Muscle of back (tissue), 13 donors: Measurements from ENCODE around the gene NSMCE4A. TPM values are rescaled to one million over a fixed set of nuclear protein-coding genes. Genes with fewer than 3 reads are reported as not detected.
"Not testable (repeated sequence)": the region's sequence is repeated elsewhere in the genome, so short reads cannot be mapped to it uniquely, and the experiment has no call there.

Source experiments
- DNase-seq, 3 donors: peaks; one replicate each; pipeline versions ENCODE4 v3.0.0 to v3.0.0-alpha.2; 2013
- long read RNA-seq, 9 donors: transcript quantifications; one replicate each; lab custom pipeline, GENCODE V29; 2026
- polyA plus RNA-seq, 10 donors: library from polyadenylated mRNA; unstranded; fragments of 120-200 nt; gene quantifications; one replicate each; pipeline ENCODE4 v1.2.1, GENCODE V29; 2013; ENCODE audit not compliant: insufficient read length in 10 of 10

Gene NSMCE4A, protein sequence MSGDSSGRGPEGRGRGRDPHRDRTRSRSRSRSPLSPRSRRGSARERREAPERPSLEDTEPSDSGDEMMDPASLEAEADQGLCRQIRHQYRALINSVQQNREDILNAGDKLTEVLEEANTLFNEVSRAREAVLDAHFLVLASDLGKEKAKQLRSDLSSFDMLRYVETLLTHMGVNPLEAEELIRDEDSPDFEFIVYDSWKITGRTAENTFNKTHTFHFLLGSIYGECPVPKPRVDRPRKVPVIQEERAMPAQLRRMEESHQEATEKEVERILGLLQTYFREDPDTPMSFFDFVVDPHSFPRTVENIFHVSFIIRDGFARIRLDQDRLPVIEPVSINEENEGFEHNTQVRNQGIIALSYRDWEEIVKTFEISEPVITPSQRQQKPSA
- polyA plus RNA-seq: 10 to 100 TPM; 34.1 to 59.6 (median 43.2) TPM
- long read RNA-seq, donor 1, transcript NSMCE4A-202 (11 exons, 1,394 nt): major isoform, 9 of 12 reads
- long read RNA-seq, donor 1, partial matches to known transcripts: 0 of 12 reads
- long read RNA-seq, donor 1, other reads (novel, unspliced or antisense): 0 of 12 reads
- long read RNA-seq, donor 2, transcript NSMCE4A-202 (11 exons, 1,394 nt): major isoform, 9 of 11 reads
- long read RNA-seq, donor 2, partial matches to known transcripts: 0 of 11 reads
- long read RNA-seq, donor 2, other reads (novel, unspliced or antisense): 0 of 11 reads
- long read RNA-seq, donor 3: 0 reads
- long read RNA-seq, donor 4, partial matches to known transcripts: 0 of 5 reads
- long read RNA-seq, donor 4, other reads (novel, unspliced or antisense): 0 of 5 reads
- long read RNA-seq, donor 5, transcript NSMCE4A-202 (11 exons, 1,394 nt): major isoform, 18 of 18 reads
- long read RNA-seq, donor 5, partial matches to known transcripts: 0 of 18 reads
- long read RNA-seq, donor 5, other reads (novel, unspliced or antisense): 0 of 18 reads
- long read RNA-seq, donor 6, transcript NSMCE4A-202 (11 exons, 1,394 nt): major isoform, 9 of 13 reads
- long read RNA-seq, donor 6, partial matches to known transcripts: 0 of 13 reads
- long read RNA-seq, donor 6, other reads (novel, unspliced or antisense): 0 of 13 reads
- long read RNA-seq, donor 7, transcript NSMCE4A-202 (11 exons, 1,394 nt): major isoform, 9 of 9 reads
- long read RNA-seq, donor 7, partial matches to known transcripts: 0 of 9 reads
- long read RNA-seq, donor 7, other reads (novel, unspliced or antisense): 0 of 9 reads
- long read RNA-seq, donor 8, partial matches to known transcripts: 0 of 4 reads
- long read RNA-seq, donor 8, other reads (novel, unspliced or antisense): 0 of 4 reads
- long read RNA-seq, donor 9, partial matches to known transcripts: 0 of 1 reads
- long read RNA-seq, donor 9, other reads (novel, unspliced or antisense): 0 of 1 reads

GRCh38 chr10:121974535-121975294 lies at the start of gene NSMCE4A:
Gene NSMCE4A, minus strand, starts transcription at chr10:121975217. Its CDS starts 52 bp downstream, at chr10:121975165.
- peak; percentile 68 to 94 (median 86) for DNase-seq

GRCh38 chr10:122023257-122023656 lies 48.2 kb upstream of the NSMCE4A start:
- DNase-seq: not testable (repeated sequence)

GRCh38 chr10:122022276-122022675 lies 47.3 kb upstream of the NSMCE4A start:
- DNase-seq: no peak

- DNase-seq: no peak
These were observed 46.8 kb upstream of the NSMCE4A start for GRCh38 chr10:122021828-122022227.

- peak; percentile 28 to 72 (median 42) for DNase-seq
These were observed 46.4 kb upstream of the NSMCE4A start for GRCh38 chr10:122021379-122021778.

GRCh38 chr10:122020226-122020625 lies 45.2 kb upstream of the NSMCE4A start:
- DNase-seq: no peak

- DNase-seq: no peak
These were observed 44.5 kb upstream of the NSMCE4A start for GRCh38 chr10:122019414-122019975.

GRCh38 chr10:122018951-122019413 lies 44.0 kb upstream of the NSMCE4A start:
- peak in 1 of 3 donors; percentile 25 for DNase-seq

DNA sequence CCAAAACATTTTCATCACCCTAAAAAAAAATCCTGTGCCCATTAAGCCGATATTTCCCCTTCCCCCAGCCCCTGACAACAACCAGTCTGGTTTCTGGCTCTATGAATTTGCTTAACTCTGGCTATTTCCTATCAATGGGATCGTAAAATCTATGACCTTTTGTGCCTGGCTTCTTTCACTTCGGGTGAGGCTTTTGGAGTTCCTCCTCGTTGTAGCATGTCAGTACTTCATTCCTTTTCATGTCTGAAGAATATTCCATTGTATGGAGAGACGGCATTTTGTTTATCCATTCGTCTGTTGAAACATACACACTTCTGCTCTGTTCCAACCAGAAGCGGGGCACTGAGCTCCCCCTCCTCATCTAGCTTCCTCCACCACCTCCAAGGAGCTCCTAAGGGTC lies 43.5 kb upstream of the NSMCE4A start:
- no peak for DNase-seq

GRCh38 chr10:122017926-122018325 lies 42.9 kb upstream of the NSMCE4A start:
- DNase-seq: not testable (repeated sequence)

DNA sequence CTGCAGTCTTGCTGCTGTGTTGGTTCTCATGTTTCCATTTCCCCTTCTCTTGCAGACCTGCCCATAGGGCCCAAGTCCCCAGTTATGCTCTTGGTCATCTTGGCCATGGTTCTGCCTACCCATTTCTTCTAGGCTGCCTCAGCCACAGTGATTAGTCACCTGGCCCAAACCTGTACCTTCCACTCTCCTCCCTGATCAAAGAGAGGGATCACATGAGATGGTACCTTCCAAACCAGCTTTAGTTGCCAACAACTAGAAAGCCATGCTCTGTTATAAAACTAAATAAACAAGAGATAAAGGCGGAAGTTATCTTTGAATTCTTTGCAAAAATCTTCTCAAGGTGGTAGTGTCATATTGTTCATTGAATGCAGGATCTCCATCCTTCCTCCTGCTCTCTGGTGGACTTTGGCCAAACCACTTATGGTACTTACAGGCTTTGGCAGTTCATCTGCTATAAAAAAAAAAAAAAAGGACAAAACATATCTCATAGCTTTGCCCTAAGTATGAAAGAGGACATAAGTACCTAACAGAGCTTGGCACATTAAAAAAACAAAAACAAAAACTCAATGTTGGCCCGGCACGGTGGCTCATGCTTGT lies 39.7 kb upstream of the NSMCE4A start:
- DNase-seq: no peak

DNA sequence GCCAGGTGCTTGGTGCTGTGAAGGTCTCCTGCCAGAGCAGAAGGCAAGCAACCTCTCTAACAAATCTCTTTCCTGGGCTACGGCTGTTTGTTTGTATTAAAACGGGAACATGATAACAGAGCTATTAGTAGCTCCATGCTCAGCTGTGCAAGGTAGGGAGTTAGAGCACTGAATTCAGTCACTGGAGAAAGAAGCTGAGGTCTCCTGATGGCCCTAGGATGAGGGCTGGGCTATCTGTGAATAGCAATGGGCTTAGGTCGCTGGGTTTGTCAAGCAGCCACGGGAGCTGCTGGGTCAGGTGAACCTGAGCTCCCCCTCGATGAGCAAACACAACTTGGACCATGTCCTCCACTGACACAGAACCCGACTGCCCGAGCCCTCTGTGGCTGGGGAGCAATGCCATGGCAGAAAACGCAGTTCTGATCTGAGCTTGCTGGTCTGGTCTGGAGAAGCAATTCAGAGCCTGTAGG lies 38.3 kb upstream of the NSMCE4A start:
- DNase-seq: no peak

- DNase-seq: no peak
These were observed 37.7 kb upstream of the NSMCE4A start for GRCh38 chr10:122012731-122013130.

DNA sequence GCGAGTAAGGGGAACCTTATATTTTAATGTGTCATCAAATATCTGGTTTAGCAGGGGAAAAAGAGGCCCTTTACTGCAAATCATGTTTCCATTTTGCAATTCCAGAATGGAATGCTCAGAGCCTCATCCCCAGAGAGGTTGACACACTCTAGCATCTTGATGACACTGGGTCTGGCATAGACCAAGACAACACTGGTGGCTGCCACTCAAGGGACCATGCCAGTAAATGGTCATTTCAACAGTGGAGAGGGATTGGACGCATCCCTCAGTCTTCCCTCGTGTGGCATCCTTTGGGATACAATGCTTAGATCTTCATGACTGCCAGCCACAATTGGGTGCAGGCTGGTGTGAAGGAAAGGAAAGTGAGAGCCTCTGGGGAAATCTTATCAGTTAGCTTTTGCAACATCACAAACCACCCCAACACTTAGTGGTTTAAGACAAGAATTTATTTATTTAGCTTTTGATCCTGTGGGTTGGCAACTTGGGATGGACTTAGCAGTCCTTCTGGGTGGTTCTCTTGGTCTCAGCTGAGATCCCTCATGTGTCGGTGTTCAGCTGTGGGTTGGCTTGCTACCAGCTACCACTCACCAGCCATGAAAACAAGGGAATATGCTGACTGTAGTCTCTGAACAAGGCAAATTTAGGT lies 35.5 kb upstream of the NSMCE4A start:
- no peak for DNase-seq

DNA sequence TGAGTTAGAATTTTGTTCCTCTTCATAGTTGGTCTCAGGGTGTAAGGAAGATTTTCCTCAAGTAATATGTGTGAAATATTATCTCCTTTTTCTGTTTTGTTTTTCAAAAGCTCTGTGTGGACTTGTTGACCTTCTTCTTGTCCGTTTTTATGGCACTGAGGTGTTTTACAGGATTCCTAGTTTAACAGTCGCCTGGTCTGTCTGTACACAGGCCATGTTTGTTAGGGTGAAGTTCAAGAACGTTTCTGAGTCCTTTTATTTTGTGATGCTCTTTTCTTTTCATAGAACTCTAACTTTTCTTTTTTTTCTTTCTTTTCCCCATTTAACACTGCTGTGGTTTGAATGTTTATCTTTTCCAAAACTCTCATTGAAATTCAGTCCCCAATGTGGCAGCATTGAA lies 32.4 kb upstream of the NSMCE4A start:
- DNase-seq: no peak

DNA sequence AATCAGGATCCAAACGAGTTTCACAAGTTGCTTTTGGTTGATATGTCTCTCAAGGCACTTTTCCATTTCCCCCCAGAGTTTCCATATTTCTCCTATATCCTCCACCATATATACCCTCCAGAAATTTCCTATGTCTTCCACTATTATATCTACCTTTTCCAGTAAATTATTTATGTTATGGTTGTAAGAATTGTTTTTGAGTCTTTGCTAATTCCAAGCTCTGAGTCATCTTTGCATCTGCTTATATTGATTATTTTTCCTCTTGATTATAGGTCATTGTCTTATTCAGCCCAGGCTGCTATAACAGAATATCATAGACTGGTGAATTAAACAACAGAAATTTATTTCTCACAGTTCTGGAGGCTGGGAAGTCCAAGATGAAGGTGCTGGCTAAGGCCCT lies 26.7 kb upstream of the NSMCE4A start:
- no peak for DNase-seq

GRCh38 chr10:121999301-121999700 lies 24.3 kb upstream of the NSMCE4A start:
- peak in 2 of 3 donors; percentile 23 to 29 for DNase-seq

GRCh38 chr10:121998462-121998861 lies 23.4 kb upstream of the NSMCE4A start:
- peak in 2 of 3 donors; percentile 29 to 32 for DNase-seq

- peak; percentile 49 to 73 (median 68) for DNase-seq
These were observed 19.5 kb upstream of the NSMCE4A start for GRCh38 chr10:121994429-121994941.
